Stimulated activated CD4-positive, alpha-beta T cell treated with anti-CD3 and anti-CD28 coated beads, Interleukin-2, amount 100 ng/mL, for 48 hours (primary cell): Measurements from ENCODE around the gene PFN3.
"Not testable (repeated sequence)": the region's sequence is repeated elsewhere in the genome, so short reads cannot be mapped to it uniquely, and the experiment has no call there.

ENCODE experiments used
- DNase-seq, 2 donors: peaks; one replicate each; pipeline ENCODE4 v3.0.0-alpha.2; 2020

Gene PFN3

GRCh38 chr5:177423671-177424070 lies 23.2 kb upstream of the PFN3 start:
- DNase-seq = no peak

- no peak for DNase-seq
Measured at GRCh38 chr5:177421062-177421798, 20.8 kb upstream of the PFN3 start.

GRCh38 chr5:177420472-177420871 lies 20.0 kb upstream of the PFN3 start:
- DNase-seq = not testable (repeated sequence)

GRCh38 chr5:177419046-177419445 lies 18.6 kb upstream of the PFN3 start:
- no peak for DNase-seq

GRCh38 chr5:177417081-177417480 lies 16.6 kb upstream of the PFN3 start:
- not testable (repeated sequence) for DNase-seq

- no peak for DNase-seq
Measured at GRCh38 chr5:177414481-177414880, 14.0 kb upstream of the PFN3 start.

GRCh38 chr5:177412603-177413233 lies 12.3 kb upstream of the PFN3 start:
- no peak for DNase-seq

- DNase-seq = no peak
Measured at GRCh38 chr5:177410575-177410974, 10.1 kb upstream of the PFN3 start.

- no peak for DNase-seq
Measured at GRCh38 chr5:177409043-177409801, 8.8 kb upstream of the PFN3 start, which contains the start of gene F12. TSS of gene F12 (minus strand) at chr5:177409564. CDS start at chr5:177409527, 37 bp downstream.

GRCh38 chr5:177405805-177406204 lies 5.3 kb upstream of the PFN3 start:
- DNase-seq = no peak

GRCh38 chr5:177405312-177405711 lies 4.9 kb upstream of the PFN3 start:
- no peak for DNase-seq

- DNase-seq = no peak
Measured at GRCh38 chr5:177404641-177405179, 4.2 kb upstream of the PFN3 start.

- peak; percentile 77 to 81 for DNase-seq
Measured at GRCh38 chr5:177403792-177404640, 3.6 kb upstream of the PFN3 start.

GRCh38 chr5:177403102-177403791 lies 2.8 kb upstream of the PFN3 start:
- peak in 1 of 2 donors; percentile 37 for DNase-seq

GRCh38 chr5:177402271-177403043 lies 2.0 kb upstream of the PFN3 start:
- DNase-seq = peak; percentile 66

- DNase-seq = no peak
Measured at GRCh38 chr5:177397875-177398390, 2.5 kb downstream of the PFN3 start.

- DNase-seq = no peak
Measured at GRCh38 chr5:177396807-177397206, 3.7 kb downstream of the PFN3 start.

- DNase-seq = no peak
Measured at GRCh38 chr5:177396078-177396477, 4.4 kb downstream of the PFN3 start.

- no peak for DNase-seq
Measured at GRCh38 chr5:177393990-177394389, 6.5 kb downstream of the PFN3 start.

- no peak for DNase-seq
Measured at GRCh38 chr5:177393206-177393765, 7.2 kb downstream of the PFN3 start.
